A204.1 (cell line): ENCODE results near the gene ZNF664.

Experiments used
- FAIRE-seq: peaks from 2 replicates; lab custom pipeline; 2012; peaks lifted over from hg19 to GRCh38; lab: Jason Lieb, UNC

The ZNF664 gene

GRCh38 chr12:123972457-123973401 lies at the start of gene ZNF664, which contains the start of gene CCDC92:
ZNF664 (plus strand) TSS chr12:123973215; CDS start chr12:124012145, 38,930 bp downstream.
CCDC92 (minus strand) TSS chr12:123972831; CDS start chr12:123944305, 28,526 bp downstream.
- no peak for FAIRE-seq

DNA sequence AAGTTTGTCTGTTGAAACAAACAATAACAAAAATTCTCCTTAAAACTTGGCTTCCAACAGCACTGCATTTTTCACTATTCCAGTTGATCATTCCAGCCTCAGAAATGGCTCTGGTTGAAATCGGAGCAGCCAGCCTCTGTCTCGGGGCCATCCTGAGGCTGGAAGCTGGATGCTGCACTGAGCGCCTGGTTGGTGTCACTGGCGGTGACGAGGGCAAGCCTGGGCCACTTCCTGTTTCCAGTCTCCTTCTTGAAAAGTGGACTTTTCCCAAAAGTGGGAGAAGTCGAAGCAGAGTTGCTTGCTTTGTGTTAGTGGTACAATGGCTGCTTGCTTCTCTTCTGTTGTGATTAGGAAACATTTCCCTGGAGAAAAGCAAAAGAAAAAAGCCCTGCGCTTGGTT lies 49.1 kb upstream of the ZNF664 start:
- FAIRE-seq: no peak

GRCh38 chr12:123924539-123924938 lies 48.5 kb upstream of the ZNF664 start:
- no peak for FAIRE-seq

GRCh38 chr12:123928274-123928865 lies 44.6 kb upstream of the ZNF664 start:
- FAIRE-seq: no peak

DNA sequence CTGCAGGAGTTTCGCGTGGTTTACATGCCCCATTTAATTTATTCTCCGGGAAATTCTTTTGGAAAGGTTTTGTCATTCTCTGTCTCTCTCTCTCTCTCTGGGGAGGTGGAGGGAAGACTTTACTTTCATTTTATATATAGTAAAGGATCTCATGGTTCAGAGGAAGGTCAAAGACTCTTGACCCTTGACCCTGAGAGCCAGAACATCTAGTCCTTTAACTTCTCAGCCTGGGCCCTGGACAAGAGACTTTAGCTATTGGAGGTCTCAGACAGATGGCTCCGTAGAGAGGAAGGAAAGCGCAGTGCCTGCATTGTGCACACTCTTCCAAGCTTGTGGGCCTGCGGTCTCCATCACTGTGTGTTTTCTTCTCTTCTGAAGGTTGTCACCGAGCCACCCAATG lies 44.1 kb upstream of the ZNF664 start:
- no peak for FAIRE-seq

DNA sequence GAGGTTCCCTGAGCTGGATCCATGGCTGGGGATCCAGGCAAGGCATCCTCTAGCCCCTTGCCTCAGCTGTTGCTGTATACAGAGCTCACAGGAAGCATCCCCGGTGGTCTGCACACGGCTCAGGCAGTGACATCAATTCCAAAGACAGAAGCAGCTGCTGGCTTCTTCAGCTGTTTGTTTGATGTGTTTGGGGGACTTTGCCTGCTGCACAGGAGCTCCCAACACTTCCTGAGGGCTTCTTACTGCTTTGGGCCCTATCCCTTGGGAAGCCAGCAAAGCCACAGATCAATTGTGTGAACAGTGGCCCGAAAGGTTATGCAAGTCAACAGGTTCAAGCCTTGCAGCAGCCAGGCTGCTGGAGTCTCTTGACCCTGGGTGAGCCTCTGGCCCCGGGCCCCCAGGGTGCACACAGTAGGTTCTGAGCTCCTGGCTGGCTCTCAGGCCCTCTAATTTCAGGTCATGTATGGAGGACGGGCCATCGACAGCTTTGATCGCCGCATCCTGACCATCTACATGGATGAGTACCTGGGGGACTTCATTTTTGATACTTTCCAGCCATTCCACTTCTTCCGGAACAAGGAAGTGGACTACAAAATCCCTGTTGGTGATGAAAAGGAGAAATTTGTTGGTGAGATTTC lies 43.0 kb upstream of the ZNF664 start:
- FAIRE-seq: no peak

DNA sequence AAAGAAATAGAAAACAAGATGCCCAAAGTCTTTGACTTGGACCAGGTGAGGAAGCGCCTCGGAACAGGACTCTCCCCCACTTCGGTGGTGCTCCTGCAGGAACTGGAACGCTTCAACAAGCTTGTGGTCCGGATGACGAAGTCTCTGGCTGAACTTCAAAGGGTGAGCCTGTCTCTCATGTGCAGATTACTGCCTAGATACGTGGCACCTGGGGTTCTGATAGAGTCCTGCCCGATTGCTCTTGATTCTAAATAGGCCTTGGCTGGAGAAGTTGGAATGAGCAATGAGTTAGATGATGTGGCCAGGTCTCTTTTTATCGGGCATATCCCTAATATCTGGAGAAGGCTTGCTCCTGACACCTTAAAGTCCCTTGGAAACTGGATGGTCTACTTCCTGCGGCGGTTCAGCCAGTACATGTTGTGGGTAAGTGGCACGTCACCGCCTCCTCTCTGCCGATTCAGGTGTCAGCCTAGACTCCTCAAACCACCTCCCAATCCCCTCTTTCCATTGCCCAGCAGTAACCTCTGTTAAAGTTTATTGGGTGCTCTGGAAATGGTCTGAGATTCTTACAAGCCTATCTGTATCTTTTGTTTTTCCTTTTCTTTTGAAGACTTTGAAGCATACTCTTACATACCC lies 41.2 kb upstream of the ZNF664 start:
- no peak for FAIRE-seq

GRCh38 chr12:123933214-123933613 lies 39.8 kb upstream of the ZNF664 start:
- no peak for FAIRE-seq

- no peak for FAIRE-seq
Measured at GRCh38 chr12:123934016-123934620, 38.9 kb upstream of the ZNF664 start.

GRCh38 chr12:123934829-123935228 lies 38.2 kb upstream of the ZNF664 start:
- no peak for FAIRE-seq

GRCh38 chr12:123935956-123936355 lies 37.1 kb upstream of the ZNF664 start:
- no peak for FAIRE-seq

GRCh38 chr12:123936471-123936870 lies 36.5 kb upstream of the ZNF664 start:
- FAIRE-seq: no peak

GRCh38 chr12:123936956-123937706 lies 35.9 kb upstream of the ZNF664 start:
- no peak for FAIRE-seq

DNA sequence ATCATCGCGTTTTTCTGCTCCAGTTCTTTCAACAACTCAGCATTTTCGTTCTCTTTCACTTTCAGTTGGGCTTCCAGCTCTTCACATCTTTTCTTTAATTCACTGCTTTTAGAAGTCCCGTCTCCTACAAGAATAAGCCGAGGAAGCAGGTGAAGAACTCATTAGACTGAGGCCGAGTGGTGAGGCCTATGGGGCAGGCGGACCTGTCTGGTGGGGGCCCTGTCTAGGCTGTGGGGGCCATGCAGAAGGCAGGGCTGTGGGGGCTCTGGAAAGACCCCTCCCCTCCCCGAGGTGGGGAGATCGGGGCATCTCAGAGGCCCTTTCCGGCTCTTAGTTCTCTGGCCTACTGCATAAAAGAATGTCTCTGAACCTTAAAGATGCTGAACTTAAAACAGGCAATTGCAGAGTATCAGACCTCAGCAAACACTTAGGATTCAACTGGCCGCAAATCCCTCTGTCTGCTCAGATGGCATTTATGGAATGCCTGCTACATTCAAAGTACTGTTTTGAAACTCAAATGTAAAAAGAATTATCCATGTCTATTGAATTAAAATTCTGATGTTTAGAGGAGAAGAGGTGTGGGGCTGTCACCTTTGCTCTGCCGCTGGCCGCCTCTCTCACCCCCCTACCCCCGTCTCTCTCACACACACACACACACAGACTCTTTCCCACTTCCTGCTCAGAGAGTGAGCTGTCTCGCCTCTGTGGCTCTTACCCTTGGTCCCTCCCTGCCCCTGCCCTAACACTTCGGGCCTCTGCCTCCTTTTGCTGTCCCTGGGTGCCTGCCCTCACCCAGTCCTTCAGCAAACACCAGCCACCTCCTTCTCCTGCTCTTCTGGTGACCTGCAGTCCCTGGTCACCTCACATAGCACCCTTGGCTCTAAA lies 35.1 kb upstream of the ZNF664 start:
- FAIRE-seq: no peak

GRCh38 chr12:123938679-123939480 lies 34.1 kb upstream of the ZNF664 start:
- FAIRE-seq: no peak

DNA sequence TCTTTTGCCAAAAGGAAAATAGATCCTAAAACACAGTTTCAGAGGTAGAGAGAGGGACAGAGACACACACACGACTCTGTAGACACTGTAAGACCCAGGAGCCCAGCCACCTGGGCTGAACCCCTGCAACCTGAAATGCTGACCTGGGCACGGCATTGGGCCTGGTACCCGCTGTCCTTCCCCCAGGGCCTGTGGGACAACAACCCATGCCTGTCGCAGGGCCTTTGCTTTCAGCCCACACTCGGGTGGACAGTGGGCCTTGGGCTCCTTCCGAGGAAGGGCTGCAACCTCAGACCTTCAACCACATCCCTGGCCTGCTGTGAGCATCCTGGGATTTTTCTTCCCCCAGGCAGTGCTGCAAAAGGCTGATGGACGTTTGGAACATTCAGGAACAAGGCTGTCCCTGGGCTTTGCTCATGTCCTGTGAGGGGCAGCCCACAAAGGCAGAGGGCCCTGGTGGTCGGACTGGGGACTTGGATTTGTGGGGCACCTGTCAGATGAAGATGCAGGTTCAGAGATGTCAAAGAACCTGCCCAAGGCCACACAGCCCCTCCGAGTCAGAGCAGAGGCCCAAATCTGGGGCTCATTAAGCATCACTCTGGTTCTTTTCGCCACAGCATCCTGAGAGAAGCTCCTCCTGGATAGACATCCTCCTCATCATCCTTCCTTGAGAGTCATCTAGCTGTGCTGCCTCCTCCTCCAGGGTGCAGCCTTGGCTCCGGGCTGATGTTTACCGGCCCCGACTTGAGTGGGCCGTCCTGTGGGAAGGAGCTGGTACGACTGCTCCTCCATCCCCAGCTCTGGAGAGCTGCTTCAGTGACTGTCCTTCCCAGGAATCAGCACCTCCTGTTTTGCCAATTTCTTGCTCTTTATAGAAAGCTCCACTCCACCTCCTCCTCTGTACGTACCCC lies 33.0 kb upstream of the ZNF664 start:
- FAIRE-seq: no peak

DNA sequence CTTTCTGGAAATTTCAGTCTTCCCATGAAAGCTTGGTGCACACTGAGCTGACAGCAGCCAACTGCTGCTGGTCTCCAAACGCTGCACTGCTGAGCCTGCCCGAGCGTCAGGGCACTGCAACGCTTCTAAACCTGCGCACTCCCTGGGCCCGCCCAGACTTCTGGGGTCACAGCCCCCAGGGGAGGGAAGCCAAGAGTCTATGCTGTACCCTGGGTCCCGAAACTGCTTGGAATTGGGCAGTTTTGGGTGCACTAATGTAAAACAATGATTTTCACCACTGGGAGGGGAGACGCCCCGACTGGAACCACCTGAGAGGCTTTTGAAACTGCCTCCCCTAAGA lies 32.4 kb upstream of the ZNF664 start:
- FAIRE-seq: no peak

- no peak for FAIRE-seq
Measured at GRCh38 chr12:123941000-123941399, 32.0 kb upstream of the ZNF664 start.
